Colonic mucosa (tissue), 4 donors: ENCODE measurements around the gene SERPINB4. TPM values are rescaled to one million over a fixed set of nuclear protein-coding genes. Genes with fewer than 3 reads are reported as not detected.

Experiments
- DNase-seq: peaks from one replicate; pipeline ENCODE4 v3.0.0-alpha.2; 2020
- H3K27ac ChIP-seq: fragments of 200-600 bp; one replicate; pipeline ENCODE4 v1.8.0; 2021
- H3K27me3 ChIP-seq: fragments of 200-600 bp; one replicate; pipeline ENCODE4 v1.8.0; 2021
- H3K36me3 ChIP-seq: fragments of 200-600 bp; one replicate; pipeline ENCODE4 v1.8.0; 2021
- H3K4me1 ChIP-seq: fragments of 200-600 bp; one replicate; pipeline ENCODE4 v1.8.0; 2021; ENCODE audit warnings: mild to moderate bottlenecking
- H3K4me3 ChIP-seq: fragments of 200-600 bp; one replicate; pipeline ENCODE4 v1.8.0; 2021
- H3K9ac ChIP-seq, 2 donors: one replicate each; pipeline ENCODE4 v1.7.0; 2013; ENCODE audit warnings: control low read depth in 2 of 2, low read depth in 2 of 2, low read length in 2 of 2
- H3K9me3 ChIP-seq: fragments of 200-600 bp; one replicate; pipeline ENCODE4 v1.8.0; 2021
- CTCF ChIP-seq: fragments of 200-600 bp; IDR thresholded peaks from one replicate; pipeline ENCODE4 v1.8.0; 2022; ENCODE audit warnings: antibody characterized with exemption, mild to moderate bottlenecking
- intact Hi-C: fragments of 100-400 bp; cut with DNase I; formaldehyde crosslinking; loops from one replicate; pipeline ENCODE4 v1.14.1; 2022
- total RNA-seq, 2 donors: library from RNA; stranded (reverse); fragmentation: NEBNext Ultra II Directional in 1 of 2; extraction: Animal tissue kit (Norgen Biotek cat#: 25700) in 1 of 2; gene quantifications; one replicate each; pipeline ENCODE4 v1.2.1, GENCODE V29; 2021
- donor health status: healthy.
- donor health status: DM: no; HTN: no; CAD: no.
- donor health status: DM: no; HTN: no; CAD: no.

The SERPINB4 gene
- total RNA-seq, 2 donors from 2014 or later, result not detected

DNA sequence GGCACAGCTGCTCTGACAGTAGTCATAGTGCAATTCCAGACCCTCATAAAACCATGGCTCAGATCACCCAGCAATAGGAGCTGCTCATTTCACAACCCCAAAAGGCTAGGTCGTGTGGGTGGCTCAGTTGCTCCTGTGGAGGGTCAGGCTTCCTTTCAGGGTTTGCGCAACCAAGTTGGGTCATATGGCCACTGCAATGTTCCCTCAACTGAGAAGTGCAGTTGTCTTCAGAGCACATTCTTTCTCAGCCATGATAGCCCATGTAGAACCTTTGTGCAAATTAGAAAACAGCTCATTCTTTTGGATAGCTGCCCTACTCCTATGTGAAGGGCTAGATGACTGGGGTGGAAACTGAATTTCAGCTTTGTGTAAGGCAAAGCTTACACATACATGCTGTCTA is 53.7 kb downstream of the SERPINB4 start:
- no peaks in the 10 kb centered on the region for H3K9me3 ChIP-seq
- DNase-seq, result no peak
- H3K4me1 ChIP-seq, result no peaks in the 10 kb centered on the region
- H3K27ac ChIP-seq, result no peak overlapping the region
- TF ChIP-seq CTCF, result no peak
- no peak overlapping the region for H3K9ac ChIP-seq
- H3K27me3 ChIP-seq, result no peaks in the 10 kb centered on the region
- no peak overlapping the region for H3K4me3 ChIP-seq
- no peaks in the 10 kb centered on the region for H3K36me3 ChIP-seq
- intact Hi-C loops, result no loop called here

DNA sequence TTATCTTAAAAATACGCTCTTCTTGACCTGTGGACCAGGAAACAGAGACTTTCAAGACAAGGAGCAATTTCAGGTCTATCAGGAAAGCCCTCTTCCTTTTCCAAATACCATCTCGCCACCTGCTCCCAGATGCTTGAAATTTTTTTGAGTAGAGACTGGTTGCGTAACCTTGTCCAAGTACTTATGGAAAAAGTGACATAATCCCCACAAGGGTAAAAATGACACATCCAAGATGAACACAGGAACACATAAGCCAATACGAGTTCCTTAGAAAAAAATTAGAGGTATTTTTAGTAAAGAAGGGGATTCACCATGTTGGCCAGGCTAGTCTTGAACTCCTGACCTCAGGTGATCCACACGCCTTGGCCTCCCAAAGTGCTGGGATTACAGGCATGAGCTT is 55.1 kb downstream of the SERPINB4 start:
- Histone ChIP-seq H3K27ac (no peak overlapping the region), H3K4me3 (no peak overlapping the region)
- intact Hi-C loops, result no loop called here

More for the DNA sequence above, 55.1 kb downstream of the SERPINB4 start:
- no peak for TF ChIP-seq CTCF
- Histone ChIP-seq H3K9me3 (no peaks in the 10 kb centered on the region), H3K36me3 (no peaks in the 10 kb centered on the region), H3K9ac (no peak overlapping the region), H3K27me3 (no peaks in the 10 kb centered on the region), H3K4me1 (no peaks in the 10 kb centered on the region)
- DNase-seq, result no peak

Other genes with a start within 250 kb of the SERPINB4 start
- 100 to 1,000 TPM in 1 of 2 donors, 10 to 100 TPM in 1; 96.3 to 127 TPM for gene VPS4B, start 221.8 kb downstream of the SERPINB4 start, total RNA-seq
- gene SERPINB5, start 167.3 kb downstream of the SERPINB4 start, total RNA-seq, result 1 to 10 TPM; 4.8 to 6.1 TPM
- not detected for gene SERPINB12, start 101.9 kb downstream of the SERPINB4 start, total RNA-seq
- gene SERPINB13, start 56.9 kb downstream of the SERPINB4 start, total RNA-seq, result not detected
- not detected for gene SERPINB3, start 17.6 kb upstream of the SERPINB4 start, total RNA-seq
- gene SERPINB11, start 58.7 kb upstream of the SERPINB4 start, total RNA-seq, result not detected
- gene SERPINB7, start 131.2 kb upstream of the SERPINB4 start, total RNA-seq, result not detected
- gene SERPINB2, start 243.4 kb upstream of the SERPINB4 start, total RNA-seq, result under 1 TPM in 1 of 2 donors, not detected in 1; 0.29 TPM